HCT116 (cell line): Measurements from ENCODE around the gene KRT7. TPM values are rescaled to one million over a fixed set of nuclear protein-coding genes. Genes with fewer than 3 reads are reported as not detected.
A peak's percentile ranks its signal among the peaks of the same experiment; 100 is the strongest.

Source experiments
- ATAC-seq: fragments of 200-7000 bp; cut with Tn5 transposase; 2 replicates; pipeline ENCODE4 v1.9.1; 2020; ENCODE audit warnings: mild to moderate bottlenecking, moderate library complexity
- BruUV-seq: library from RNA; stranded (reverse); fragments of 400-500 nt; replicated peaks from 2 replicates; lab custom pipeline; 2021; lab: Mats Ljungman, UMichigan
- CTCF ChIA-PET: fragments of 300-600 bp; sonication (Branson Sonifier 250); formaldehyde crosslinking; loops from one replicate; lab custom pipeline; 2021; ENCODE audit warnings: antibody characterized with exemption; lab: Charles Lee
- POLR2A ChIA-PET: fragments of 300-600, 350-600 bp; sonication (Branson Sonifier 250); formaldehyde crosslinking; loops from one replicate; lab custom pipeline; 2021; ENCODE audit warnings: antibody characterized with exemption; lab: Charles Lee
- RAD21 ChIA-PET, 2 experiments: fragments of 300-600 bp; sonication (Branson Sonifier 250); formaldehyde crosslinking; loops; one replicate each; lab custom pipeline; 2023; ENCODE audit warnings: low total read pairs in 2 of 2; ENCODE audit not compliant: uncharacterized antibody in 2 of 2, unreplicated experiment in 2 of 2, low non-redundant PET in 1 of 2; lab: Charles Lee
- DNase-seq: peaks from one replicate; pipeline ENCODE4 v3.0.0-alpha.2; 2010; ENCODE audit warnings: low read depth, low spot score
- H2AFZ ChIP-seq: fragments of 200-600 bp; shearing (Covaris generic), sonication (generic); 2 replicates; pipeline ENCODE4 v1.6.1; 2017; ENCODE audit warnings: low read depth, mixed run types, mixed read lengths, antibody characterized with exemption, low read length; ENCODE audit not compliant: poor library complexity, severe bottlenecking
- H3K27ac ChIP-seq: 2 replicates; pipeline ENCODE4 v1.5.1; 2012; ENCODE audit warnings: low read depth, low read length
- H3K27me3 ChIP-seq: fragments of 200-600 bp; sonication (generic); 2 replicates; pipeline ENCODE4 v1.6.1; 2016; ENCODE audit warnings: mixed run types, low read length, mixed read lengths; ENCODE audit not compliant: insufficient read depth
- H3K36me3 ChIP-seq, 2 experiments: fragments of 200-500 bp in 1 of 2; fragments of 200-600 bp in 1 of 2; sonication (Bioruptor generic) in 1 of 2; sonication (generic) in 1 of 2; 2 replicates each; pipeline versions ENCODE4 v1.5.1 to v1.6.1; 2014 to 2016; ENCODE audit warnings: low read length in 2 of 2, inconsistent platforms in 1 of 2, mixed read lengths in 1 of 2, mixed run types in 1 of 2; ENCODE audit not compliant: insufficient read depth in 2 of 2, control insufficient read depth in 1 of 2
- H3K4me1 ChIP-seq, 2 experiments: fragments of 200-600 bp in 1 of 2; sonication (generic) in 1 of 2; 2 replicates each; pipeline versions ENCODE4 v1.5.1 to v1.6.1; 2012 to 2017; ENCODE audit warnings: low read length in 2 of 2, inconsistent platforms in 1 of 2, mild to moderate bottlenecking in 1 of 2, mixed read lengths in 1 of 2, mixed run types in 1 of 2, moderate library complexity in 1 of 2; ENCODE audit not compliant: insufficient read depth in 2 of 2, control insufficient read depth in 1 of 2
- H3K4me2 ChIP-seq: fragments of 200-600 bp; sonication (generic); 2 replicates; pipeline ENCODE4 v1.6.1; 2017; ENCODE audit warnings: mixed run types, low read length, mixed read lengths
- H3K4me3 ChIP-seq, 2 experiments: fragments of 200-600 bp in 1 of 2; sonication (generic) in 1 of 2; replicated peaks in 1 of 2; 2 replicates each; pipeline ENCODE4 v1.5.1; 2011 to 2016; ENCODE audit warnings: low read length in 2 of 2, control low read depth in 1 of 2, low read depth in 1 of 2, mild to moderate bottlenecking in 1 of 2, mixed read lengths in 1 of 2, mixed run types in 1 of 2
- H3K79me2 ChIP-seq: fragments of 200-600 bp; sonication (generic); 2 replicates; pipeline ENCODE4 v1.6.1; 2017; ENCODE audit warnings: mild to moderate bottlenecking, mixed run types, low read length, moderate library complexity, mixed read lengths; ENCODE audit not compliant: insufficient read depth
- H3K9ac ChIP-seq: fragments of 200-600 bp; sonication (generic); 2 replicates; pipeline ENCODE4 v1.6.1; 2016; ENCODE audit warnings: low read length, mixed read lengths
- H3K9me2 ChIP-seq: fragments of 200-600 bp; sonication (generic), shearing (Covaris generic); 2 replicates; pipeline ENCODE4 v1.6.1; 2017; ENCODE audit warnings: mixed run types, mild to moderate bottlenecking, moderate library complexity; ENCODE audit not compliant: insufficient read depth
- H3K9me3 ChIP-seq, 2 experiments: fragments of 200-500 bp in 1 of 2; fragments of 200-600 bp in 1 of 2; sonication (Bioruptor generic) in 1 of 2; sonication (generic) in 1 of 2; 2 replicates each; pipeline ENCODE4 v1.6.1; 2014 to 2017; ENCODE audit warnings: low read length in 2 of 2, mixed read lengths in 2 of 2, inconsistent platforms in 1 of 2, low read depth in 1 of 2, mild to moderate bottlenecking in 1 of 2, mixed run types in 1 of 2, moderate library complexity in 1 of 2; ENCODE audit not compliant: control insufficient read depth in 1 of 2, insufficient read depth in 1 of 2
- H4K20me1 ChIP-seq: fragments of 200-600 bp; sonication (generic), shearing (Covaris generic); 2 replicates; pipeline ENCODE4 v1.6.1; 2017; ENCODE audit warnings: mixed run types, mild to moderate bottlenecking, moderate library complexity; ENCODE audit not compliant: insufficient read depth
- ATF3 ChIP-seq: IDR thresholded peaks from 2 replicates; pipeline ENCODE4 v1.6.1; 2012
- CBX3 ChIP-seq: IDR thresholded peaks from 2 replicates; pipeline ENCODE4 v1.6.1; 2012; ENCODE audit warnings: low read depth
- CEBPB ChIP-seq: IDR thresholded peaks from 2 replicates; pipeline ENCODE4 v1.6.1; 2012; ENCODE audit warnings: low read depth
- CTCF ChIP-seq, 3 experiments: fragments of 200-600 bp in 1 of 3; sonication (generic) in 1 of 3; IDR thresholded peaks in 2 of 3; conservative IDR thresholded peaks in 1 of 3; 2 replicates each; pipeline ENCODE4 v1.5.1; 2012 to 2017; ENCODE audit warnings: low read depth in 2 of 3, low read length in 2 of 3, antibody characterized with exemption in 1 of 3, borderline replicate concordance in 1 of 3, control low read depth in 1 of 3, mild to moderate bottlenecking in 1 of 3, mixed read lengths in 1 of 3, mixed run types in 1 of 3, moderate library complexity in 1 of 3; ENCODE audit not compliant: insufficient read depth in 1 of 3
- EGR1 ChIP-seq: IDR thresholded peaks from 2 replicates; pipeline ENCODE4 v1.6.1; 2012; ENCODE audit warnings: low read depth
- ELF1 ChIP-seq: IDR thresholded peaks from 2 replicates; pipeline ENCODE4 v1.6.1; 2012; ENCODE audit warnings: low read depth, borderline replicate concordance
- EZH2 ChIP-seq: fragments of 200-600 bp; sonication (generic); IDR thresholded peaks from 2 replicates; pipeline ENCODE4 v1.6.1; 2017; ENCODE audit warnings: antibody characterized with exemption, mixed run types
- EZH2phosphoT487 ChIP-seq: fragments of 200-600 bp; IDR thresholded peaks from 2 replicates; pipeline ENCODE4 v1.6.1; 2018; ENCODE audit warnings: antibody characterized with exemption, borderline replicate concordance
- FOSL1 ChIP-seq: IDR thresholded peaks from 2 replicates; pipeline ENCODE4 v1.6.1; 2012; ENCODE audit warnings: low read depth
- JUND ChIP-seq: IDR thresholded peaks from 2 replicates; pipeline ENCODE4 v1.6.1; 2012
- MAX ChIP-seq: IDR thresholded peaks from 2 replicates; pipeline ENCODE4 v1.6.1; 2012
- POLR2A ChIP-seq: IDR thresholded peaks from 2 replicates; pipeline ENCODE4 v1.7.0; 2011; ENCODE audit warnings: borderline replicate concordance; ENCODE audit not compliant: insufficient read depth, insufficient read length; ENCODE audit errors: extremely low read depth
- POLR2AphosphoS5 ChIP-seq: IDR thresholded peaks from 2 replicates; pipeline ENCODE4 v1.6.1; 2011; ENCODE audit warnings: mild to moderate bottlenecking, low read depth, low read length, moderate library complexity
- RAD21 ChIP-seq: IDR thresholded peaks from 2 replicates; pipeline ENCODE4 v1.6.1; 2012; ENCODE audit warnings: low read depth, mild to moderate bottlenecking
- SIN3A ChIP-seq: IDR thresholded peaks from 2 replicates; pipeline ENCODE4 v1.6.1; 2012; ENCODE audit warnings: low read depth
- SRF ChIP-seq: IDR thresholded peaks from 2 replicates; pipeline ENCODE4 v1.6.1; 2012; ENCODE audit warnings: low read depth
- TCF7L2 ChIP-seq: IDR thresholded peaks from 2 replicates; pipeline ENCODE4 v1.7.0; 2011; ENCODE audit warnings: borderline replicate concordance, inconsistent platforms; ENCODE audit not compliant: insufficient read depth, insufficient read length; ENCODE audit errors: extremely low read depth
- YY1 ChIP-seq: IDR thresholded peaks from 2 replicates; pipeline ENCODE4 v1.6.1; 2011; ENCODE audit warnings: low read length, low read depth, moderate library complexity, mild to moderate bottlenecking; ENCODE audit not compliant: insufficient replicate concordance; ENCODE audit errors: extremely low read depth
- ZFX ChIP-seq: fragments of 450-650 bp; IDR thresholded peaks from 2 replicates; pipeline ENCODE4 v1.6.1; 2017
- ZNF274 ChIP-seq: fragments of 200-500 bp; sonication (Bioruptor generic); IDR thresholded peaks from 2 replicates; pipeline ENCODE4 v1.6.1; 2014; ENCODE audit warnings: mild to moderate bottlenecking, low read depth, low read length, inconsistent platforms
- intact Hi-C: fragments of 100-400 bp; cut with micrococcal nuclease; formaldehyde crosslinking; loops from 2 replicates; pipeline ENCODE4 v1.10.0; 2022
- total RNA-seq: library from RNA; stranded (reverse); gene quantifications from one replicate; pipeline ENCODE4 v1.2.1, GENCODE V29; 2021; ENCODE audit not compliant: unreplicated experiment
- TF ChIP-seq, protein P1 (sequence below): IDR thresholded peaks from 2 replicates; pipeline ENCODE4 v1.6.1; 2012; ENCODE audit warnings: low read depth

The KRT7 gene
- total RNA-seq, 1 experiment from 2014 or later: 72.6 TPM

- DNase-seq (peak; percentile 75), ATAC-seq (peak; percentile 37)
- ChIA-PET POLR2A (no interaction called here), RAD21 (interaction anchor here in 1 of 2 experiments (0.5 kb wide), 1 partner anchor 17 kb away, joined by 4 read pairs; no protein-coding TSS in a partner anchor), CTCF (interaction anchor here (2.6 to 3.8 kb wide), 2 partner anchors 62 to 110 kb away, joined by 7 to 24 read pairs; no protein-coding TSS in a partner anchor)
- BruUV-seq: no TSS peak
- H3K4me1 ChIP-seq: peaks cover 56 to 92% of the 10 kb centered on the region in 2 experiments
- H4K20me1 ChIP-seq: no peaks in the 10 kb centered on the region
- H3K4me3 ChIP-seq: peak overlapping the region in 1 of 2 experiments; percentile 9; a peak in 1 of 4 replicates
- H3K9me3 ChIP-seq: no peaks in the 10 kb centered on the region
- no peaks in the 10 kb centered on the region for H3K79me2 ChIP-seq
- no peak overlapping the region for H2AFZ ChIP-seq
- peak overlapping the region; percentile 69 for H3K4me2 ChIP-seq
- no peaks in the 10 kb centered on the region for H3K27me3 ChIP-seq
- intact Hi-C loops: loop anchor here (2.0 kb wide), 1 partner anchor 110 kb away; no protein-coding TSS in a partner anchor
- peak overlapping the region; percentile 52 for H3K27ac ChIP-seq
- no peaks in the 10 kb centered on the region for H3K36me3 ChIP-seq
- peak overlapping the region; percentile 47 for H3K9ac ChIP-seq
- no peaks in the 10 kb centered on the region for H3K9me2 ChIP-seq
- TF ChIP-seq CTCF (IDR thresholded peaks at IDR 0.05 in 2 of 3, conservative IDR thresholded peaks at IDR 0.05 in 1 of 3; ENCODE audit: borderline replicate concordance in 1 of 3, insufficient read depth in 1 of 3, low read depth in 2 of 3, low read length in 2 of 3) (0 out of 6 replicates have a peak, but pooled peaks of 1 of the 3 experiments have one; percentile 0), ZFX (peak; percentile 20; the same call in 1 of the 2 replicates), EGR1 (no peak), JUND (no peak), SIN3A (no peak), SRF (no peak), ELF1 (no peak), RAD21 (no peak), FOSL1 (no peak), POLR2AphosphoS5 (peak; percentile 75), CEBPB (no peak), EZH2phosphoT487 (no peak), TCF7L2 (no peak), CBX3 (no peak), POLR2A (no peak), EZH2 (no peak), YY1 (peak; percentile 33), ZNF274 (no peak), ATF3 (no peak), MAX (no peak)
- TF ChIP-seq, protein P1, sequence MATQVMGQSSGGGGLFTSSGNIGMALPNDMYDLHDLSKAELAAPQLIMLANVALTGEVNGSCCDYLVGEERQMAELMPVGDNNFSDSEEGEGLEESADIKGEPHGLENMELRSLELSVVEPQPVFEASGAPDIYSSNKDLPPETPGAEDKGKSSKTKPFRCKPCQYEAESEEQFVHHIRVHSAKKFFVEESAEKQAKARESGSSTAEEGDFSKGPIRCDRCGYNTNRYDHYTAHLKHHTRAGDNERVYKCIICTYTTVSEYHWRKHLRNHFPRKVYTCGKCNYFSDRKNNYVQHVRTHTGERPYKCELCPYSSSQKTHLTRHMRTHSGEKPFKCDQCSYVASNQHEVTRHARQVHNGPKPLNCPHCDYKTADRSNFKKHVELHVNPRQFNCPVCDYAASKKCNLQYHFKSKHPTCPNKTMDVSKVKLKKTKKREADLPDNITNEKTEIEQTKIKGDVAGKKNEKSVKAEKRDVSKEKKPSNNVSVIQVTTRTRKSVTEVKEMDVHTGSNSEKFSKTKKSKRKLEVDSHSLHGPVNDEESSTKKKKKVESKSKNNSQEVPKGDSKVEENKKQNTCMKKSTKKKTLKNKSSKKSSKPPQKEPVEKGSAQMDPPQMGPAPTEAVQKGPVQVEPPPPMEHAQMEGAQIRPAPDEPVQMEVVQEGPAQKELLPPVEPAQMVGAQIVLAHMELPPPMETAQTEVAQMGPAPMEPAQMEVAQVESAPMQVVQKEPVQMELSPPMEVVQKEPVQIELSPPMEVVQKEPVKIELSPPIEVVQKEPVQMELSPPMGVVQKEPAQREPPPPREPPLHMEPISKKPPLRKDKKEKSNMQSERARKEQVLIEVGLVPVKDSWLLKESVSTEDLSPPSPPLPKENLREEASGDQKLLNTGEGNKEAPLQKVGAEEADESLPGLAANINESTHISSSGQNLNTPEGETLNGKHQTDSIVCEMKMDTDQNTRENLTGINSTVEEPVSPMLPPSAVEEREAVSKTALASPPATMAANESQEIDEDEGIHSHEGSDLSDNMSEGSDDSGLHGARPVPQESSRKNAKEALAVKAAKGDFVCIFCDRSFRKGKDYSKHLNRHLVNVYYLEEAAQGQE: no peak
These were observed 15.8 kb upstream of the KRT7 start for GRCh38 chr12:52217223-52217622.
